ENCODE results near the gene TBC1D10A. TPM values are rescaled to one million over a fixed set of nuclear protein-coding genes. Genes with fewer than 3 reads are reported as not detected.

TBC1D10A gene
- polyA plus RNA-seq, 1 of the 3 experiments (the other 2 are of a cell fraction) = 15.3 TPM

DNA sequence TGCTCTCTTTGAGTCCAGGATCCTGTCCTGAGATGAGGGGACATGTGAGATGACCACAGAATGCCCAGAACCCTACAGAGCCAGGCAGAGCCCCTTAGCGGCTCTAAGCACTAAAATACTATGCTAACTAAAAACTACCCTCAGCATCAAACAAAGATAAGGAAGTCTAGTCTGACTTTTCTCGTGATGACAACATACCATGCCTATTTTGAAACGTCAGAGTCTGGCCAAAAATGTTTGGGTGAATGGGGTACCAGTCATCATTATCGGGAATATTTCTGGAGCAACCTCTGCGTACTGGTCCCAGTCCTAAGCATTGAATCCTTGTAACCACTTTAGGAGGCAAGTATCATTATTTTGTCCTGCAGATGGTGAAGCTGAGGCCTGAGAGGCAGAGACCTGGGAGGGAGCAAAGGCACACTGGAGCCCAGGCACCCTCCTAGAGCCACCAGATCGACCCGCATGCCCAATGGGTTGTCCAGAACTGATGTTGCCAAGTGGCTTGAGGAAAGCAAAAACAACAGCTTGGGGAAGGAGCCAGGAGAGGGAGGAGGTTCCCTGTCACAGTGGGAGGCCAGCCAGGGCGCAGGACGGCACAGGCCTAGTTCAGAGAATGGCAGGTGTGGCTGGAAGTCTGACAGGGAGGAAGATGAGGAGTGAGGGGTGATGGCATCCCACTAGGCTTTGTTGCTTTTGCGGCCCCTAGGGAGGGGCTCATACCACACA is 52.9 kb downstream of the TBC1D10A start (continued):
- TF ChIP-seq POLR2AphosphoS5 (IDR thresholded peaks at IDR 0.05; ENCODE audit: low read depth, low read length) (no peak), FOXM1 (IDR thresholded peaks at IDR 0.05; ENCODE audit: low read depth) (no peak), TCF12 (IDR thresholded peaks at IDR 0.05) (no peak), RXRA (IDR thresholded peaks at IDR 0.05; ENCODE audit: borderline replicate concordance, low read depth) (no peak)
- TF ChIP-seq, protein P1, sequence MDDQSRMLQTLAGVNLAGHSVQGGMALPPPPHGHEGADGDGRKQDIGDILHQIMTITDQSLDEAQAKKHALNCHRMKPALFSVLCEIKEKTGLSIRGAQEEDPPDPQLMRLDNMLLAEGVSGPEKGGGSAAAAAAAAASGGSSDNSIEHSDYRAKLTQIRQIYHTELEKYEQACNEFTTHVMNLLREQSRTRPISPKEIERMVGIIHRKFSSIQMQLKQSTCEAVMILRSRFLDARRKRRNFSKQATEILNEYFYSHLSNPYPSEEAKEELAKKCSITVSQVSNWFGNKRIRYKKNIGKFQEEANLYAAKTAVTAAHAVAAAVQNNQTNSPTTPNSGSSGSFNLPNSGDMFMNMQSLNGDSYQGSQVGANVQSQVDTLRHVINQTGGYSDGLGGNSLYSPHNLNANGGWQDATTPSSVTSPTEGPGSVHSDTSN (IDR thresholded peaks at IDR 0.05) = no peak

DNA sequence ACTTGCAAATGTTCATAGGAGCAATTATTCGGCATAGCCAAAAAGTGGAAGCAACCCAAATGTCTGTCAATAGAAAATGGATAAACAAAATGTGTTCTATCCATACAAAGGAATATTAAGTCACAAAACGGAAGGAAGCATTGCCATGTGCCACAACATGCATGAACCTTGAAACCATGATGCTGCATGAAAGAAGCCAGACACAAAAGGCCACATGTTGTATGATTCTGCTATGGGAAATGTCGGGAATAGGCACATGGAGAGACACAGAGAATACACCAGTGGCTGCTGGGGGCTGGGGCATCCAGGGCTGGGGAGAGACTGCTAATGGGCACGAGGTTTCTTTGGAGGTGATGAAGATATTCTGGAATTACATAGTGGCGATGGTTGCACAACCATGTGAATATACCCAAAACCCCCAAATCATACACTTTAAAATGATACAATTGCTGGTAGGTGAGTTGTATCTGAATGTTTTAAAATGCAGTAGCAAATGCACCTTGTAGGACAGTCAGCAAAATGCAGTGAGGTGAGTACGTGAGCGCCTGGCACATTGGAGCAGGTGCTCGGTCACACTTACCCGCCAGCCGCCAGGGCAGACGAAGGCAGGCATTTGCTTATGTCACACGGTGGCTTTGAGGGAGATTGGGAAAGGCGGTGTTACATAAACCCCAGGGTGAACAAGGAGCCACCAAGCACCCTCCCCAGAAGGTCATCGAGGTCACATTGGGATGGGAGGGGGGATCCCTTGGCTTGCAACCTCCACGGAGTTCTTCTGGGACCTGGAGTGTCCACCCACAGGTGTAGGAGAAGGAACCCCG is 53.8 kb downstream of the TBC1D10A start:
- H3K4me1 ChIP-seq (ENCODE audit: control insufficient read depth in 1 of 2, insufficient read depth in 2 of 2, low read depth in 1 of 2, low read length in 1 of 2) = peaks cover 0 to 10% of the 10 kb centered on the region in 2 experiments; a peak in 2 of 4 replicates
- H3K36me3 ChIP-seq (replicated peaks in 1 of 2; ENCODE audit: control insufficient read depth in 1 of 2, insufficient read depth in 2 of 2, low read length in 1 of 2) = no peaks in the 10 kb centered on the region
- TF ChIP-seq, protein P2, sequence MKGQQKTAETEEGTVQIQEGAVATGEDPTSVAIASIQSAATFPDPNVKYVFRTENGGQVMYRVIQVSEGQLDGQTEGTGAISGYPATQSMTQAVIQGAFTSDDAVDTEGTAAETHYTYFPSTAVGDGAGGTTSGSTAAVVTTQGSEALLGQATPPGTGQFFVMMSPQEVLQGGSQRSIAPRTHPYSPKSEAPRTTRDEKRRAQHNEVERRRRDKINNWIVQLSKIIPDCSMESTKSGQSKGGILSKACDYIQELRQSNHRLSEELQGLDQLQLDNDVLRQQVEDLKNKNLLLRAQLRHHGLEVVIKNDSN (IDR thresholded peaks at IDR 0.05; ENCODE audit: borderline replicate concordance, low read depth) = no peak
- TF ChIP-seq FOXJ3 (CRISPR knock-in tag; IDR thresholded peaks at IDR 0.05) (no peak), FOXM1 (IDR thresholded peaks at IDR 0.05; ENCODE audit: low read depth) (no peak), YY1 (IDR thresholded peaks at IDR 0.05; ENCODE audit: low read depth) (no peak), CHD2 (IDR thresholded peaks at IDR 0.05; ENCODE audit: low read length, partially characterized antibody) (no peak), RCOR1 (IDR thresholded peaks at IDR 0.05; ENCODE audit: low read length) (no peak), EP300 (IDR thresholded peaks at IDR 0.05; ENCODE audit: borderline replicate concordance in 1 of 2, low read depth in 1 of 2, low read length in 1 of 2) (no peak), RXRA (IDR thresholded peaks at IDR 0.05; ENCODE audit: borderline replicate concordance, low read depth) (no peak), EZH2phosphoT487 (IDR thresholded peaks at IDR 0.05; ENCODE audit: borderline replicate concordance, low read depth) (no peak), SMC3 (IDR thresholded peaks at IDR 0.05; ENCODE audit: low read depth, low read length) (no peak), GABPA (IDR thresholded peaks at IDR 0.05; ENCODE audit: low read depth) (no peak), ELF1 (IDR thresholded peaks at IDR 0.05) (no peak)
- TF ChIP-seq, protein P3, sequence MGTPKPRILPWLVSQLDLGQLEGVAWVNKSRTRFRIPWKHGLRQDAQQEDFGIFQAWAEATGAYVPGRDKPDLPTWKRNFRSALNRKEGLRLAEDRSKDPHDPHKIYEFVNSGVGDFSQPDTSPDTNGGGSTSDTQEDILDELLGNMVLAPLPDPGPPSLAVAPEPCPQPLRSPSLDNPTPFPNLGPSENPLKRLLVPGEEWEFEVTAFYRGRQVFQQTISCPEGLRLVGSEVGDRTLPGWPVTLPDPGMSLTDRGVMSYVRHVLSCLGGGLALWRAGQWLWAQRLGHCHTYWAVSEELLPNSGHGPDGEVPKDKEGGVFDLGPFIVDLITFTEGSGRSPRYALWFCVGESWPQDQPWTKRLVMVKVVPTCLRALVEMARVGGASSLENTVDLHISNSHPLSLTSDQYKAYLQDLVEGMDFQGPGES (IDR thresholded peaks at IDR 0.05; ENCODE audit: low read depth, low read length) = no peak
- TF ChIP-seq, protein P4, sequence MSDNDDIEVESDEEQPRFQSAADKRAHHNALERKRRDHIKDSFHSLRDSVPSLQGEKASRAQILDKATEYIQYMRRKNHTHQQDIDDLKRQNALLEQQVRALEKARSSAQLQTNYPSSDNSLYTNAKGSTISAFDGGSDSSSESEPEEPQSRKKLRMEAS (IDR thresholded peaks at IDR 0.05; ENCODE audit: low read depth) = no peak
- TF ChIP-seq, protein P1 (IDR thresholded peaks at IDR 0.05) = no peak
- TF ChIP-seq, protein P5, sequence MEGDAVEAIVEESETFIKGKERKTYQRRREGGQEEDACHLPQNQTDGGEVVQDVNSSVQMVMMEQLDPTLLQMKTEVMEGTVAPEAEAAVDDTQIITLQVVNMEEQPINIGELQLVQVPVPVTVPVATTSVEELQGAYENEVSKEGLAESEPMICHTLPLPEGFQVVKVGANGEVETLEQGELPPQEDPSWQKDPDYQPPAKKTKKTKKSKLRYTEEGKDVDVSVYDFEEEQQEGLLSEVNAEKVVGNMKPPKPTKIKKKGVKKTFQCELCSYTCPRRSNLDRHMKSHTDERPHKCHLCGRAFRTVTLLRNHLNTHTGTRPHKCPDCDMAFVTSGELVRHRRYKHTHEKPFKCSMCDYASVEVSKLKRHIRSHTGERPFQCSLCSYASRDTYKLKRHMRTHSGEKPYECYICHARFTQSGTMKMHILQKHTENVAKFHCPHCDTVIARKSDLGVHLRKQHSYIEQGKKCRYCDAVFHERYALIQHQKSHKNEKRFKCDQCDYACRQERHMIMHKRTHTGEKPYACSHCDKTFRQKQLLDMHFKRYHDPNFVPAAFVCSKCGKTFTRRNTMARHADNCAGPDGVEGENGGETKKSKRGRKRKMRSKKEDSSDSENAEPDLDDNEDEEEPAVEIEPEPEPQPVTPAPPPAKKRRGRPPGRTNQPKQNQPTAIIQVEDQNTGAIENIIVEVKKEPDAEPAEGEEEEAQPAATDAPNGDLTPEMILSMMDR (IDR thresholded peaks at IDR 0.05) = no peak
- H3K4me3 ChIP-seq (ENCODE audit: low read depth in 2 of 2, low read length in 1 of 2) = no peak overlapping the region
- no peaks in the 10 kb centered on the region for H4K20me1 ChIP-seq (ENCODE audit: insufficient read depth)
- H3K79me2 ChIP-seq (ENCODE audit: insufficient read depth) = no peaks in the 10 kb centered on the region
- no peaks in the 10 kb centered on the region for H3K9me3 ChIP-seq
- no peaks in the 10 kb centered on the region for H3K27me3 ChIP-seq (ENCODE audit: insufficient read depth)
- H3F3A ChIP-seq (replicated peaks; ENCODE audit: insufficient read depth) = peaks cover 15% of the 10 kb centered on the region
- DNase-seq = no peak
- ChIA-PET CTCF (interaction anchor here (1.0 to 1.1 kb wide), 2 partner anchors 10 to 114 kb away, joined by 3 to 4 read pairs; partner anchors contain the start of gene RNF215), POLR2A (no interaction called here)
- H3K4me2 ChIP-seq = no peak overlapping the region
- no peak overlapping the region for H3K9ac ChIP-seq
- H2AFZ ChIP-seq (ENCODE audit: low read depth) = no peak overlapping the region
- WGBS (ENCODE audit: low lambda C conversion rate) = 89% methylated on average over 15 of the region's 16 CpGs
- H3K9me2 ChIP-seq = no peaks in the 10 kb centered on the region
- no peak overlapping the region for H3K27ac ChIP-seq (ENCODE audit: low read depth in 2 of 2, low read length in 1 of 2)
